Lung (tissue), 16 donors: ENCODE measurements around the gene INCENP. TPM values are rescaled to one million over a fixed set of nuclear protein-coding genes. Genes with fewer than 3 reads are reported as not detected.
A peak's percentile ranks its signal among the peaks of the same experiment; 100 is the strongest.

Experiments used
- ATAC-seq: fragments of 200-7000 bp; cut with Tn5 transposase; one replicate; pipeline ENCODE4 v1.9.1; 2020; ENCODE audit warnings: moderate number of reproducible peaks; ENCODE audit not compliant: insufficient read depth, low FRiP score
- DNase-seq, 3 donors: peaks; one replicate each; pipeline ENCODE4 v3.0.0-alpha.2; 2013 to 2017
- H3K27ac ChIP-seq, 2 donors: one replicate each; pipeline ENCODE4 v1.5.1; 2013; ENCODE audit warnings: mild to moderate bottlenecking in 2 of 2, moderate library complexity in 2 of 2, control low read depth in 1 of 2, inconsistent platforms in 1 of 2, low read depth in 1 of 2, low read length in 1 of 2
- H3K27me3 ChIP-seq, 3 donors: one replicate each; pipeline ENCODE4 v1.5.1; 2013; ENCODE audit warnings: low read length in 2 of 3; ENCODE audit not compliant: control insufficient read depth in 3 of 3, insufficient read depth in 3 of 3
- H3K36me3 ChIP-seq, 4 donors: one replicate each; pipeline ENCODE4 v1.5.1; 2013; ENCODE audit warnings: low read length in 4 of 4, mild to moderate bottlenecking in 1 of 4, moderate library complexity in 1 of 4; ENCODE audit not compliant: control insufficient read depth in 4 of 4, insufficient read depth in 4 of 4
- H3K4me1 ChIP-seq, 5 donors: one replicate each; pipeline ENCODE4 v1.5.1; 2013; ENCODE audit warnings: low read length in 5 of 5, mild to moderate bottlenecking in 2 of 5, moderate library complexity in 1 of 5; ENCODE audit not compliant: control insufficient read depth in 5 of 5, insufficient read depth in 5 of 5
- H3K4me3 ChIP-seq: one replicate; pipeline ENCODE4 v1.5.1; 2013; ENCODE audit warnings: mild to moderate bottlenecking, control low read depth, moderate library complexity
- H3K9ac ChIP-seq, 2 donors: one replicate each; pipeline ENCODE4 v1.5.1; 2013; ENCODE audit warnings: low read length in 2 of 2, control low read depth in 1 of 2; ENCODE audit not compliant: insufficient read depth in 1 of 2
- H3K9me3 ChIP-seq, 4 donors: one replicate each; pipeline ENCODE4 v1.5.1; 2013; ENCODE audit warnings: low read length in 3 of 4, mild to moderate bottlenecking in 1 of 4, moderate library complexity in 1 of 4; ENCODE audit not compliant: control insufficient read depth in 4 of 4, insufficient read depth in 3 of 4
- WGBS, 2 donors: extraction: QIAGEN DNeasy Blood & Tissue Kit; methylation state at CpG; one replicate each; pipeline ENCODE4 v1.1.7; 2013; 5-methylcytosine and 5-hydroxymethylcytosine counted together
- long read RNA-seq, 5 donors: transcript quantifications; one replicate each; lab custom pipeline, GENCODE V29; 2026
- polyA plus RNA-seq, 2 donors: library from polyadenylated mRNA; stranded (reverse); fragments of 200-250 nt; gene quantifications; one replicate each; pipeline ENCODE4 v1.2.1, GENCODE V29; 2013
- total RNA-seq, 2 donors: library from RNA; depleted of rRNA in 1 of 2; stranded (reverse); fragments of >200 nt in 1 of 2; gene quantifications; one replicate each; pipeline ENCODE4 v1.2.1, GENCODE V29; 2014 to 2021
- TF ChIP-seq, protein P1 (sequence below): IDR thresholded peaks from 2 replicates; pipeline ENCODE4 v1.5.1; 2012; ENCODE audit warnings: mild to moderate bottlenecking; ENCODE audit errors: control extremely low read depth, extremely low read depth
- donor health status: control.
- donor health status: control.
- donor health status: Bipolar disorder and iron deficiency.
- donor health status: healthy.
- donor health status: DM: yes; HTN: yes; CAD: no.

INCENP gene
- total RNA-seq (10 to 100 TPM; 13.3 to 14.1 TPM), polyA plus RNA-seq (1 to 10 TPM; 3.8 to 6.8 TPM)
- long read RNA-seq, donor 1 = 0 reads
- long read RNA-seq, donor 2 = 0 reads
- long read RNA-seq, donor 3, partial matches to known transcripts = 0 of 1 reads
- long read RNA-seq, donor 3, other reads (novel, unspliced or antisense) = 0 of 1 reads
- long read RNA-seq, donor 4, partial matches to known transcripts = 5 of 6 reads
- long read RNA-seq, donor 4, other reads (novel, unspliced or antisense) = 0 of 6 reads
- long read RNA-seq, donor 5 = 0 reads

DNA sequence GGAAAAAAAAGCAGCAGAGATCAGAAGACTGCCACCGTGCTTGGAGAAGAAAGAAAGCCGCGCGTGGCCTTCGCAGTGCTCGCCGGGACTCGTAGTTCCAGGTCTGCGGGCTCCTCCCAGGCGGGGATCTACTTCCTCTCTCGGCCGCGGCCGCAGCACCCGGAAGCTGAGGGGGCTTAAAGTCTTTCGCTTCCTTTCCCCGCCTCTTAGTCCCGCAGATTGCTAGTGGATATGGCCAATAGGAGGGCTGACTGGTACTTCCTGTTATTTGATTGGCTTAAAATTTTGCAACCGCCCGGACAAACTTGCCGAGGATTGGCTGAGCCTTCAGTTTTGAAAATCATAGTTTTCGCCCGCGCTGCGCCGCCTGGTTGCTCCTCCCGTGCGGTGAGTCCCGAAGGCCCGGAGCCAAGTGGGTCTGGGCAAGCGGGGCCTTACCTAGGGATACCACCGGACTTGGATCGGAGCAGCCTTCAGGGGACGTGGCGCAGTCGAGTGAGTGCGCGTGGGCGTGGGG lies at the start of gene INCENP:
Gene INCENP (plus strand): TSS at position 343 of the 517 bp plus-strand sequence. CDS start 4,151 bp downstream, outside the sequence.
- Histone ChIP-seq H3K27ac (peak within 1 kb of the TSS; percentile 61 to 65), H3K9me3 (no peaks in the 10 kb centered on the region), H3K27me3 (no peaks in the 10 kb centered on the region), H3K4me3 (peak within 1 kb of the TSS; percentile 63), H3K36me3 (peaks cover 0 to 5% (median 2%) of the 10 kb centered on the region in 4 donors), H3K4me1 (peaks cover 5 to 20% (median 9%) of the 10 kb centered on the region in 5 donors), H3K9ac (peak within 1 kb of the TSS in 1 of 2 donors; percentile 63)
- DNase-seq (peak; percentile 98 to 100 (median 99)), ATAC-seq (peak; percentile 98)
- 0% methylated on average over 39 of the region's 39 CpGs for WGBS, 2 donors
- TF ChIP-seq, protein P1, sequence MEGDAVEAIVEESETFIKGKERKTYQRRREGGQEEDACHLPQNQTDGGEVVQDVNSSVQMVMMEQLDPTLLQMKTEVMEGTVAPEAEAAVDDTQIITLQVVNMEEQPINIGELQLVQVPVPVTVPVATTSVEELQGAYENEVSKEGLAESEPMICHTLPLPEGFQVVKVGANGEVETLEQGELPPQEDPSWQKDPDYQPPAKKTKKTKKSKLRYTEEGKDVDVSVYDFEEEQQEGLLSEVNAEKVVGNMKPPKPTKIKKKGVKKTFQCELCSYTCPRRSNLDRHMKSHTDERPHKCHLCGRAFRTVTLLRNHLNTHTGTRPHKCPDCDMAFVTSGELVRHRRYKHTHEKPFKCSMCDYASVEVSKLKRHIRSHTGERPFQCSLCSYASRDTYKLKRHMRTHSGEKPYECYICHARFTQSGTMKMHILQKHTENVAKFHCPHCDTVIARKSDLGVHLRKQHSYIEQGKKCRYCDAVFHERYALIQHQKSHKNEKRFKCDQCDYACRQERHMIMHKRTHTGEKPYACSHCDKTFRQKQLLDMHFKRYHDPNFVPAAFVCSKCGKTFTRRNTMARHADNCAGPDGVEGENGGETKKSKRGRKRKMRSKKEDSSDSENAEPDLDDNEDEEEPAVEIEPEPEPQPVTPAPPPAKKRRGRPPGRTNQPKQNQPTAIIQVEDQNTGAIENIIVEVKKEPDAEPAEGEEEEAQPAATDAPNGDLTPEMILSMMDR = no peak

DNA sequence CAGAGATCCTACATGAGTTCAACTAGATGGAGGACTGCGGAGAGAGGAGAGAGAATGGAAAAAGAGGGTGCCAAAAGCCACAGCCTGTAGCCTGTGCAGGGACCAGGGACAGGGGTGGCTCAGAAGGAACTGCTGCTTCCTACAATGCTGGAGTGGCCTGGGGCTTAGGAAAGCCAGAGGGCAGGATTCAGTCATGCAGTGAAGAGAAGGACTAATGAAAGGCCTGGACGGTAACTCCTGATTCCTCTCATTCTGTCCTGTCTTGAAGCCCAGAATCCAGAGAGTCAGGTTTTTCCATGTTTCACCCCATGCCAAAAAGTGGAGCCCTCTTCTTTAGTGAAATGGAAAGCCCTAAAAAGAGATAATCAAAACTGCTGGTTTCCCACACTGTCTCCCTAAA lies 48.4 kb upstream of the INCENP start:
- no peak for DNase-seq
- no peaks in the 10 kb centered on the region for H3K4me1 ChIP-seq

DNA sequence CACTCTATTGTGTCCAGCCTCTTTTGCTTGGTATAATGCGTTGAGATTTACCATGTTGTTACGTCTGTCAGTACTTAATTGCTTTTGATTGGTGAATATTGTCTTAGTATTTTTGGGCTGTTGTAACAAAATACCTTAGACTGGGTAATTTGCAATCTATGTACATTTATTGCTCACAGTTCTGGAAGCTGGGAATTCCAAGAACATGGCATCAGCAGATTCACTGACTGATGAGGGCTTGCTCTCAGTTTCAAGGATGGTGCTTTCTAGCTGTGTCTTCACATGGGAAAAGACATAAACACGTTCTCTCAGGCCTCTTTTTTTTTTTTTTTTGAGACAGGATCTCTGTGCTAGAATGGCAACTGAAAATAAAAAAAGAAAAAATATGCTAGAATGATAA lies 46.7 kb upstream of the INCENP start:
- DNase-seq = no peak

More for the DNA sequence above, 48.4 kb upstream of the INCENP start:
- H3K27ac ChIP-seq = no peak overlapping the region
- no peaks in the 10 kb centered on the region for H3K36me3 ChIP-seq
- ATAC-seq = no peak
- TF ChIP-seq, protein P1 = no peak
- 88 to 97% methylated on average over 2 of the region's 2 CpGs for WGBS, 2 donors
- H3K27me3 ChIP-seq = no peaks in the 10 kb centered on the region
- H3K4me3 ChIP-seq = no peak overlapping the region
- H3K9me3 ChIP-seq = no peaks in the 10 kb centered on the region
- no peak overlapping the region for H3K9ac ChIP-seq

More for the DNA sequence above, 46.7 kb upstream of the INCENP start:
- Histone ChIP-seq H3K4me1 (no peaks in the 10 kb centered on the region), H3K9me3 (no peaks in the 10 kb centered on the region), H3K36me3 (no peaks in the 10 kb centered on the region), H3K27ac (no peak overlapping the region), H3K9ac (no peak overlapping the region), H3K4me3 (no peak overlapping the region), H3K27me3 (no peaks in the 10 kb centered on the region)
- 80 to 90% methylated on average over 3 of the region's 3 CpGs for WGBS, 2 donors
- no peak for ATAC-seq
- TF ChIP-seq, protein P1 = no peak
